HG02623 (cell line): ENCODE results near the gene PDLIM5.
"Not testable (repeated sequence)": the region's sequence is repeated elsewhere in the genome, so short reads cannot be mapped to it uniquely, and the experiment has no call there.

ENCODE experiments used
- ATAC-seq: cut with Tn5 transposase; IDR thresholded peaks from one replicate; pipeline ENCODE4 v1.9.1; 2021; ENCODE audit warnings: moderate library complexity; ENCODE audit not compliant: unreplicated experiment

Gene PDLIM5

DNA sequence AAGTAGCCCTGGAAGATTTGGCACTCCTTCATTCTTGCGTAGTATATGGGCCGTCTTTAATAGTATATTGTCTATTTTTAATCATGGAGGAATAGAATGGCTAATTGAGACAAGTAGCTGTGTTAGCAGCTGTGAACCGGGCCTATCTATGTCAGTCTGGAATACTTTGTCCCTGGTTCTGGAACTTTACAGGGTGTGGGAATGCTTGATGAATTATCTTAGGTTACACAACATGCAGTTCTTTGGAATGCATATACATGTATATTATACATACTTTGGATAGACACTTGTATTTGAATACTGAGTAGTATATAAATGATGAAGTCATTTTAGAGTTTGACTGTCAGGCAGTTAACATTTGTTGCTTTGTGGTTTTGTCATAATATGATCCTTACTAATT is 37.4 kb downstream of the PDLIM5 start:
- ATAC-seq, result no peak

DNA sequence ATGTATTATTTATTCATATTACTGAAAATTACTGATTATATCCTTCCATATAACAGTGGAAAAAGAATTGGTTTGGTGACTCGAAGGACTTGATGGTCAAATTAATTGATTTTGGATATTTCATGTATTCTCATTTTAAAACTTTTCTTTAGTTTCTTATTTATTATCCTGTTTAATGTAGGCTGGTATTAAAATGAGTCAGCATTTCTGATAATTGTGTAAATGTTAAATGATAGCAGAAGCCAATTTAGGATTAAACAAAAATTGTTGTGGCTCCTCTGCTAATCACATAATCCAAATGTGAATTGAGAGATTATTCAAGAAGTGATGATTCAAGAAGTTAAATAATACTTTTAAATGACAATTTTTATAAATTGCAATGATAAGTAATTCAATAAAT is 38.7 kb downstream of the PDLIM5 start:
- no peak for ATAC-seq

DNA sequence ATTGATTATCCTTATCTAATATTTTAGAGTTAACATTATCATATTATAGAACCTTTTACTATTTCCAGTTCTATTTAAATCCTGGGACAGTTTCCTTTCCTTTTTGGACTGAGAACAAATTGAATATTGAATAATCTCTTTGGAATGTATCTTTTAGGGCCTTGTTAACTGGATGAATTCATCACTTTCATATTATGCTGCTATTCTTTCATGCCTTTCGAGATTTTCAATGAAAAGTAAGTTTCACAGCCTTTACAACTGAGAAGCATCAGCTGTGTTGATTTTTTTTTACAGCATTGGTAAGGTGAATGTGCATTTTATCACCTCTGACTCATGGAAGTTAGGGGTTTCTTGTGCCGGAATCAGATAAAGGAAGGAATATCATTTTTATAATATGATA is 39.6 kb downstream of the PDLIM5 start:
- ATAC-seq, result no peak

DNA sequence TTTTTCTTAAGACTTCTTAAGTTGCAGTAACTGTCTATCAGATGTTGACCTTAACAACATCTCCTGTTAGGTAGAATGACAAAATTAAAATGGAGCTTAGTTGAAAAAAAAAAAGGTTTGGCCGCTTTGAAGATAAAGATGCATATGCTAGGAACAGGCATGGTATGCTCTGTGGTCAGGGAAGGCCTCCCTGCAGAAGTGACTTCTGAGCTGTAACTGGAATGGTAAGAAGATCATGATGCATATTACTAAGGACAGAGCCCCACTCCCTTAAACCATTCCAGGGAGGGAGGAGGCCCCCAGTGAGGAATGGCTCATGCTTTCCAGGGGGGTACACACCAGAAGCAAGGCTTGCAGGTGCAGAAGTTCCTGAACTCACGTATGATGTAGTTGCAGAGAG is 43.7 kb downstream of the PDLIM5 start:
- no peak for ATAC-seq

DNA sequence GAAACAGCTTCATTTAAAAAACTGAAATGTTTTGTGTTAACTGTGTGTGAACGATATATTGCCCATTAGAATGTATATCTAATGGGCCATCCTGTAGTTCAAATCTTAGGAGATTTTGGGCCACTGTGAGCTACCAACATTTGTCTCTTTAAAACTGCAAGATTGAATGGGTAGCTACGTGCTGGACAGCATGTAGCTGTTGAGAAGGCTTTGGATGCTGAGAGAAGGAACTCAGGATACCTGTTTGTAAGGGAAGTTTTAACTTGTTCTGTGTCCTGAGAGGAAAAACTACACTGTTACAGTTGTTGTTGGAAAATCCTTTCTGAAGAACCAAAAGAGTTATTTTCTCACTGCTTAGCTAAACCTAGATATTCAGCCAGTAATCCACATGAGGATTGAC is 45.9 kb downstream of the PDLIM5 start:
- ATAC-seq, result no peak

DNA sequence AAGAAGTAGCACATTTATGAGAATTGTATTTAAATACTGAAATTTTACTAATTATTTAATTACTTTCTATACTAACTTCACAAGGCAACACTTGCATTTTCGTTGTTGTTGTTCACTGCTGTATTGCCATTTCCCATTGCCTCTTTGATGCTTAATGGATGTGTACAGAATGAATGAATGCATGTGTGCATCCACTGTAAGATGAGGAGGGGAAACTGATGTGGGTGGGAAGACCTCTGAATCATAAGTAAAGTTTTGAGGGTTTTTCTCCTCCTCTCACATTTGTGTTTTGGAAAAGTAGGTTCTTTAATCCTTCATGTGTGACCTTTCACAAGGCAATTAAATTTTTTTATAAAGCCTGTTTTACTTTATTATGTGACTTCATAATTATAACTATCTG is 46.8 kb downstream of the PDLIM5 start:
- no peak for ATAC-seq

DNA sequence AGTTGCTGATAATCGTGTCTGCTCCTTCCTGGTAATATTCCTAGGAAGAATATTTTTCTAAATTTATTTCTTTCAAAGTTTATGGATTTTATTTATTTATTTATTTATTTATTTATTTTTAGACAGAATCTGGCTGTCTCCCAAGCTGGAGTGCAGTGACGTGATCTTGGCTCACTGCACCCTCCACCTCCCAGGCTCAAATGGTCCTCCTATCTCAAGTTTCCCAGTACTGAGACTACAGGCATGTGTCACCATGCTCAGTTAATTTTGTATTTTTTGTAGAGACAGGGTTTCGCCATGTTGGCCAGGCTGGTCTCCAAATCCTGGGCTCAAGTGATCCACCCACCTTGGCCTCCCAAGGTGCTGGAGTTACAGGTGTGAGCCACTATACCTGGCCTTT is 48.9 kb downstream of the PDLIM5 start:
- no peak for ATAC-seq

DNA sequence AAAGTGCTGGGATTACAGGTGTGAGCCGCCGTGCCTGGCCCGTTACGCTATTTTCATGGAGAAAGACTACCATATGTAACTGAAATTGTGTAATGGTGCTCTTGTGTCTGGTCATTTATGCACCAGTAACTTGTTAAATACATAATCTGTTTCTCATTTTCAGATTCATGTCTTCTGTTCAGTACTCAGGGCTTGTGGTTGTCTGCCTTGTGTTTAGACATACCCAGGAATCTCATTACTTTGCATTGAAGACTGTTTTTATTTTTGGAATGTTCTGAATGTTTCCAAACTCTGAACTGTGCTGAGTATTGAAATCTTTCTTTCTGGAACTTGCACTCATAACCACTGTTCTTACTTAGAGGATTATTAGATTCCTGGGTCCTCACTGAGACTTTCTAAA is 52.8 kb downstream of the PDLIM5 start:
- no peak for ATAC-seq

DNA sequence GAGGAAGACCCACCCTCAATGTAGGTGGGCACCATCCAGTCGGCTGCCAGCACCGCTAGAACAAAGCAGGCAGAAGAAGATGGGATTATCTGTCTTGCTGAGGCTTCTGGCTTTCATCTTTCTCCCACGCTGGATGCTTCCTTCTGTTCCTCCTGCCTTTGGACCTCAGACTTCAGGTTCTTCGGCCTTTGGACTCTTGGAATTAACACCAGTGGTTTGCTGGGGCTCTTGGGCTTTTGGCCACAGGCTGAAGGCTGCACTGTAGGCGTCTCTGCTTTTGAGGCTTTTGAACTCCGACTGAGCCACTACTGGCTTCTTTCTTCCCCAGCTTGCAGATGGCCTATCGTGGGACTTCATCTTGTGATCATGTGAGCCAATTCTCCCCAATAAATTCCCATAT is 55.1 kb downstream of the PDLIM5 start:
- no peak for ATAC-seq

DNA sequence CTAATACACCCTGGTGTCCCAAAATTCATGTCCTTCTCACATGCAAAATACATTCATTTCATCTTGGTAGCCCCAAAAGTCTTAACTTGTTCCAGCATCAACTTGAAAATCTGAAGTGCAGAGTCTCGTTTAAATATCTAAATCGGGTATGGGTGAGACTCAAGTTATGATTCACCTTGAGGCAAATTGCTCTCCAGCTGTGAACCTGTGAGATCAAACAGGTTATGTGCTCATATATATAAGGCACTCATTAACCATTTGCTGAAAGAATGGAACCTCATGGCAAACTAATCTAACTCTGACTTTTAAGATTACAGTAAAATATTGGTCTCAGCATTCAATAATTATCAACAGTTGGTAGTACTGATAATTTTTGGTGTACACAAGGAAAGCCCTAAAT is 55.5 kb downstream of the PDLIM5 start:
- no peak for ATAC-seq

DNA sequence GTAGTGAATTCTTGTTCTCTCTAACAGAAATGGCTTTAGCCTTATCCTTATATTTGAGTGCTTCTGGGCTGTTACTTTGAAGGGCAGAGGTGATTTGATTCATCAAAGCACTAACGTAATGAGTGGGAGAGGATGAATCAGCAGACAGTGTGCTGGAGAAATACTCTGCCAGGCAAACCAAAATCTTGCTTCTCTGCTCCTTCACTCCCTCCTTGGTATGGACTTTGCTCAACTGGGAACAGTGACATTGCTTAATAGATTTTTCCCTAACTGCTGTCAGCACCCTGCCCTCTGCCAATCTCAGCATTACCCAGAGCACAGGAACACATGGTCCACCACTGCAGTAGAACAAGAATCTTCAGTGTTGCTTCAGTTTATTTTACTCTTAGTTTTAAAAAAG is 56.0 kb downstream of the PDLIM5 start:
- no peak for ATAC-seq

DNA sequence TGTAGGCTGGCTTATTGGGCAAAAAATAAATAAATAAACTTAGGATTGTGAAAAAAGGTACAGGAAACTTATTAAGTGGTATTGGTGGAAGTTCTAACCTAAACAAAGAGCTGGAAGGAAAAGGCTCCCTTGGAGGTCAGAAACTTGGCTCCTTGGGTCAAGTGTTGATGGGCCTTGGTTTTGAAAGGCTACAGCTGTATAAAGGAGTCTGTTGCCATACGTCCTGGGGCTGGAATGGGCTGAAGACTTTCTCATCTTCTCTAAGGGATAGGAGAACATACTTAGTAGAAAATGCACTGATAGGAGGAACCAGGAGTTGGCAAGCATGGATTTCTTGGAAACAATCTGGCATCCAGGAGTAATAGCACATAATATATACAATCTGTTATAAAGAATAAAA is 56.6 kb downstream of the PDLIM5 start:
- no peak for ATAC-seq

DNA sequence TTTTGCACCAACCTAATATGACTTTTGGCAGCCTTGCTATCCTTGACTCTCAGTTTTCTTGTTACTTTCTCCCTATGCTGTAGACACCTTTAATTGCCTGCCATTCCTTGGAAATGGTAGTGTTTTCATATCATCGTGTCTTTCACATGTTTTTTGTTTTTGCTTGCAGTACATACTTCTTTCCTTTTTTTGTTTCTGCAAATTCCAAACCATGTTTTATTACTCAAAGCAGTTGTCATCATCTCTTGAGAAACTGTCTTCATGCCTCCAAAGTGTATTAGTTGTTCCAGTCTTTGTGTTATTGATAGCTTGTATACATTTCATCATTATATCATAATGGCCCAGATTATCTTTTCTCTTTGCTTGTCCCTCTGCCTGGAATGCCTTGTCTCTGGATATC is 57.1 kb downstream of the PDLIM5 start:
- no peak for ATAC-seq

DNA sequence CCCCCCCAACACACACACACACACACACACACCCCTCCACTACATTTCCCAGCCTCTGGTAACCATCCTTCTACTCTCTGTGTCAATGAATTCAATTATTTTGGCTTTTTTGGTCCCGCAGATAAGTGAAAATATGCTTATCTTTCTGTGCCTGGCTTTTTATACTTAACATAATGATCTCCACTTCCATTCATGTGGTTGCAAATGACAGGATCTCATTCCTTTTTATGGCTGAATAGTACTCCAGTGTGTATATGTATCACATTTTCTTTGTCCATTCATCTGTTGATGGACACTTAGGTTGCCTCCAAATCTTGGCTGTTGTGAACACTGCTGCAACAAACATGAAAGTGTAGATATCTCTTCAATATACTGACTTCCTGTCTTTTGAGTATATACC is 59.8 kb downstream of the PDLIM5 start:
- ATAC-seq, result no peak

DNA sequence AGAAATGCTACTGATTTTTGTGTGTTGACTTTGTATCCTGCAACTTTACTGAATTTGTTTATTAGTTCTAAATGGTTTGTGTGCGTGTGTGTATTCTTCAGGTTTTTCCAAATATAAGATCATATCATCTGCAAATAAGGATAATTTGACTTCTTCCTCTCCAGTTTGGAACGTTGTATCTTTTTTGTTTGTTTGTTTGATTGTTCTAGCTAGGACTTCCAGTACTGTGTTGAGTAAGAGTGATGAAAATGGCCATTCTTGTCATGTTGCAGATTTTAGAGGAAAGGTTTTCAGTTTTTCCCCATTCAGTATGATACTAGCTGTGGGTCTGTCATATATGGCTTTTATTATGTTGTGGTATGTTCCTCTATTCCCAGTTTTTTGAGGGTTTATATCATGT is 61.8 kb downstream of the PDLIM5 start:
- ATAC-seq, result not testable (repeated sequence)

DNA sequence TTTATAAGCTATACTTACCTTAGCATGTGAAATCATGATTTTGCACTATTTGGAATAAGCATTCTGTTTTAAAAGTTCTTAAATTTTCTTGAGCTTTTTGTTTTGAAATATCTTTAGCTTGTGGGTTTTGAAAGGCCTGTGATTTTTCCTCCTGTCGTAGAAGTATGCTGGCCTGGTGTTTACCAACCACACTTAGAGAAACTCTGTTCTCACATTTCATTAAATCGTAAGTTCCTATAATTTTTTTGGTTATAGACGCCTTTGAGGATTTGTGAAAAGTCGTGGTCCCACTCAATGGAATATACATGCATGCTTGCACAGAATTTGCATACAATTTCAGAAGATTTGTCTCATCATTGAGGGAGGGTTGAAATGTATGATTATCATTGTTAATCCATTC is 63.6 kb downstream of the PDLIM5 start:
- ATAC-seq, result no peak

DNA sequence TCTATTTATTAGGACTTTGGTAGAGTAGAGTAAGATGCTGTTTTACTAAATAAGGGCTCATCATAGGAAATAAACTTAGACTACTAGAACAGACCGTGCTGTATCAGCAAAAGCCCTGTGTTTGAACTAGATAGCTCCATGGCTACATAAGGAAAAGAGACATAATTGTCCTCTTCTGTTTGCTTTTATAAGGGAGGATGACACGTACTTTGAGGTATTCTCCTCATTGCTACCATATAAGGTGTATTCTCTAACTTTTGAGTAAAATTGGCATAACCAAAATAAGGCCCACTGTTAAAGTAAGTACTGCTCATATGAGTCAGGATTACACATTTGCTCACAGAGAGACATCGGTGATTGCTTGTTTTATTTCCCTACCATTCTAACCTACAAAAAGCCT is 64.3 kb downstream of the PDLIM5 start:
- no peak for ATAC-seq

DNA sequence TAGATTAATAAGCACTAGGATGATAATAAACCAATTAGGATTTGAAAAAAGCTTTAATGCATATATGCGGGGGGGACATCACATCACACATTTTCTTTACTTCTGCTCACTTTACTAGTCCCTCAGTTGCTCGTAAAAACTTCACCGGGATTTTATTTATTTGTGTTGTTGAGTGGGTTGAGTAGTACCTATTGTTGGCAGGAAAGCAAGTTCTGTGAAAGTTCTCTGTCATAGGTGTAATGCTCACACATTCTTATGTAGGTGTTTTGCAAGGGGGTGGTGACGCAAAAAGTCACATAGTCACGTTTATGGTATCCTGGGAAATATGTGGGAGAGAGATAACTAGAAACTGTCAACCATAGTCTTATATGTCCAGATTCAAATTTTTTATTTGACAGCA is 65.3 kb downstream of the PDLIM5 start:
- ATAC-seq, result no peak

DNA sequence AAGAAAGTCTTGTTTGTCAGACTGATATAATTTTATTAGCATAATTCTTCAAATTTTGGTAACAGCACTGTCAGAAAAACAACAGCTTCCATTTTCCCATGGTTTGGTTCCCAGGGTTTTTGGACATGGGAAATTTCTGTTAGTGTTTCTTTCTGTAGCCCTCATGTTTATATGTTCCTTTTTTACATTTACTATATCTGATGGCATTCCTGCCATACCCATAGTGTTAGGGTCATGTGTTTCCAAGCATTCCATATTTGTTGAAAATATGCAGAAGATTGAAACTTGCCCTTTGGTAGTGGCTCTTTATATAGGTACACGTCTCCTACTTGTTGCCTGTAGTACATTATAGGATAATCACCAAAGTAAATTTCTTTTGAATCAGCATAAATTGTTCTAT is 65.8 kb downstream of the PDLIM5 start:
- no peak for ATAC-seq

DNA sequence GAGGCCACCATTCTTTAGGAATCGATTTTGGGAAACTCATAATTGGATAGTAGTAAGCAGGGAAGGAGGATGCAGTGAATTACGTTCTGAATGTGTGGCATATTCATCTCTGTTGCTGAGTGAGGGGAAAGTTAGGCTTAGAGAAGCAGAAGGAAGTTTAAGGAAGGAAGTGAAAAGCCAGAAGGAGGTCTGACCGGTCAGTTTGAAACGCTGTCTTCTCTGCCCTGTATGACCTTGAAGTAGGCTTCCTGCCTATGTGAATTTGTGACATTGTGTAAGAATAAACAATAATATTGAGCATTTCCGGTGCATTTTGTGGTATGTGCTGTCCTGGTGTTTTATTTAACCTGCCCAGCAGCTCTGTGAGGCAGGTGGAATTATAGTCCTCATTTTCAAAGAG is 67.3 kb downstream of the PDLIM5 start:
- no peak for ATAC-seq

DNA sequence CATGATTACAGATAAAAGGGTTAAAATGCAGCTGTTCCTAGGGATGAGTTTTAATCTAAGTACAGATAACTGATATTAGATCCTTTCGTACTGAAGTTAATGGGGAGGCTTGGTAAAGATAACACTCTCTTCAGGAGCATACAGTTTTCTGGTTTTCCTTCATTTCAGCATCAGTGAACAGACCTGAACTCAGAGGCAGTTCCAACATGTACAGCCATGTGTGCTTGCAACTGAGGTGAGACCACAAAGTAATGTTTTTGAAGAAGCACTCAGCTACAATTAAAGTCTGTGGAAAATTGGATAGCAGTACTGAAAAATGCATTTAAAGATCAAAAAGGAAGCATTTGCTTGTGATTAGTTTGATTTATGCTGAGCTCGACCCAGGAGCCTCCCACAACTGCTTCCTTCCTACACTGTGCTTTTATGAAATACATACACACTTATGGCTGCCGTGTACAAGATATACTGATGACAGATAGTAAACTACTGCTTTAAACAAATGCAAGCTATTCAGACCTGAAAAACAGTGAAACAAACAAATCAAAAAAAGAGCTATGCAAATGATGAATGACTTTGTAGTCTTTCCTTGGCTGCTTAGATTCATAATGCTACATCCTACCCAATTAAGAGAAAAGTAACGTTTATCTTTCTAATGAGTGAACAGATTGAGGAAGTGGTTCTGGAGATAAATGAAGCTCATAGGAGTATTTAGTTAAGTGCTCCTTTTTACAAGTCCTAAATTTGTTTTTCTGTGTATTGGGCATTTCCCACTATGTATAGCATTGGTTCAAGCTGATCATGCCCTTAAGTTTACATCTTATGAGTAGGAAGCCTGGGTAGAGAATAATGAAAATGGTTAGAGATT is 68.4 kb downstream of the PDLIM5 start:
- peak; percentile 39 for ATAC-seq

DNA sequence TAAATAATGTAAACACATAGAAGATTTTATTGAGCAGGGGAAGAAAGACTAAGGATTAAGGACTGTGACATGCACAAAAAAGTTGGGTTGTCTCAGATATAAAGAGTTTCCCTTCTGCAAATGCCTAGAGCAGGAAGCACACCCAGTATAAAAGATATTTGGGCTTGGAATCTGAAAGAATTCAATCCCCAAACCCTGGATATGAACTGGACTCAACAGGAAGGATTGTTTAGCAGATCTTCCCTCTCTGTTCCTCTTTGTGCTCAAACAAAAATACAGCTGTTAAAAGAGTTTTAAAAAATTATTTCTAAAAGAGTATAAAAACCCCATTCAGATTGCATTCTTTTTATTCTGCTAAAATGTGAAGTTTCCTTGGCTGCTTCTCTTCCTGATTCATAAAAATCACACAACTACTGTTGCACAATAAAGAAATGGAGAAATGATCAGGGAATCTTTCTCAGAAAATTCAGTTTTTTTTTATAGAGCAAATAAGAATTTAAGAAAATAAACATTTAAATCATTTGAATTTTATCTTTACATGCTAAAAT is 71.4 kb downstream of the PDLIM5 start:
- no peak for ATAC-seq

DNA sequence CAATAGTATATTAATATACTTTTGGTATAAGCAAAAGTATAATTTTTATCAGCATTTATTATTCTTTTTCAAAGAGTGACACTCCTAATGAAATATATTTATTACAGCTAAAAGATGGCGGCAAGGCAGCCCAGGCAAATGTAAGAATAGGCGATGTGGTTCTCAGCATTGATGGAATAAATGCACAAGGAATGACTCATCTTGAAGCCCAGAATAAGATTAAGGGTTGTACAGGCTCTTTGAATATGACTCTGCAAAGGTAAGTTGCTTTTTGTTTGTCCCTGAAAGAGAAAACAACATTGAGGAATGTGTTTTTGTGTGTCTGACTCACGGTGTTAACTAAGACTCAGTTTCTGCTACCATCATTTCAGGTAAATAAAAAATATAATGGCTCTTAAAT is 71.9 kb downstream of the PDLIM5 start:
- no peak for ATAC-seq
